Urinary bladder (tissue), 4 donors: ENCODE results near the gene KIF25. TPM values are rescaled to one million over a fixed set of nuclear protein-coding genes. Genes with fewer than 3 reads are reported as not detected.
A peak's percentile ranks its signal among the peaks of the same experiment; 100 is the strongest.

ENCODE experiments used
- DNase-seq: peaks from one replicate; pipeline ENCODE4 v3.0.0-alpha.2; 2015; ENCODE audit errors: extremely low spot score
- H3K27ac ChIP-seq: one replicate; pipeline ENCODE4 v1.5.1; 2013; ENCODE audit warnings: low read depth, mild to moderate bottlenecking, moderate library complexity
- H3K36me3 ChIP-seq: one replicate; pipeline ENCODE4 v1.6.1; 2013; ENCODE audit warnings: mild to moderate bottlenecking, moderate library complexity; ENCODE audit not compliant: insufficient read depth
- H3K4me1 ChIP-seq: one replicate; pipeline ENCODE4 v1.6.1; 2013; ENCODE audit warnings: mild to moderate bottlenecking, moderate library complexity; ENCODE audit not compliant: insufficient read depth
- H3K4me3 ChIP-seq: one replicate; pipeline ENCODE4 v1.5.1; 2013; ENCODE audit warnings: low read depth, low read length
- WGBS: extraction: QIAGEN DNeasy Blood & Tissue Kit; methylation state at CpG from one replicate; pipeline ENCODE4 v1.1.7; 2013; 5-methylcytosine and 5-hydroxymethylcytosine counted together
- polyA plus RNA-seq: library from polyadenylated mRNA; stranded (reverse); fragments of 200-250 nt; gene quantifications from one replicate; pipeline ENCODE4 v1.2.3, GENCODE V29; 2013
- total RNA-seq: library from RNA; depleted of rRNA; stranded (reverse); fragments of >200 nt; gene quantifications from one replicate; pipeline ENCODE4 v1.2.3, GENCODE V29; 2014
- donor health status: healthy with polysubstance abuse.
- donor health status: healthy.

KIF25 gene
- total and polyA plus RNA-seq, 2 donors = 0.53 TPM; not detected in 1

DNA sequence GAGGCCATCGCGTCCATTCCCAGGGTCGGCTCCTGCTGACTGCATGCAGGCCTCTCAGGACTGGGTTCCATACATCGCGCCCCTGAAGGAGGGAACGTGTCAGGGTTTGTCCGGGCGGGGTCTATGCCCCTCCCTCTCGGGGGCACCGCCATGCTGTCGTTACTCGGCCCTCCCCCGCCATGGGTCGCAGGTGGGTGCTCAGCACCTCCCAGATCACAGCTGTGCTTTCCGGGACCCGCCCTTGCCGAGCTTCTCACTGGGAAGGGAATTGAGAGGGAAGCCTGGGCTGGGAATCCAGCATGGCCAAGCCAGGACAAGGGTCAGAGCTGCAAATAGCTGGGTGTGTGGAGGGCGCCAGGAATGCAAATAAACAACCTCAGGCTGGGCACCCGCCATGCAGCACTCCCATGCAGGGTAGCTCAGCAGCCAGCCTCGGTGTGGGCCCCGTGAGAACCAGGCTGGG lies 81.5 kb downstream of the KIF25 start, which contains the start of gene FRMD1:
Gene FRMD1, minus strand, starts transcription at position 270 of the 463 bp plus-strand sequence. Its CDS starts 118 bp downstream, at position 152.
- H3K36me3 ChIP-seq = no peaks in the 10 kb centered on the region
- no peak within 1 kb of the TSS for H3K27ac ChIP-seq
- no peaks in the 10 kb centered on the region for H3K4me1 ChIP-seq
- no peak within 1 kb of the TSS for H3K4me3 ChIP-seq
- DNase-seq = no peak
- WGBS = 81% methylated on average over 21 of the region's 21 CpGs

DNA sequence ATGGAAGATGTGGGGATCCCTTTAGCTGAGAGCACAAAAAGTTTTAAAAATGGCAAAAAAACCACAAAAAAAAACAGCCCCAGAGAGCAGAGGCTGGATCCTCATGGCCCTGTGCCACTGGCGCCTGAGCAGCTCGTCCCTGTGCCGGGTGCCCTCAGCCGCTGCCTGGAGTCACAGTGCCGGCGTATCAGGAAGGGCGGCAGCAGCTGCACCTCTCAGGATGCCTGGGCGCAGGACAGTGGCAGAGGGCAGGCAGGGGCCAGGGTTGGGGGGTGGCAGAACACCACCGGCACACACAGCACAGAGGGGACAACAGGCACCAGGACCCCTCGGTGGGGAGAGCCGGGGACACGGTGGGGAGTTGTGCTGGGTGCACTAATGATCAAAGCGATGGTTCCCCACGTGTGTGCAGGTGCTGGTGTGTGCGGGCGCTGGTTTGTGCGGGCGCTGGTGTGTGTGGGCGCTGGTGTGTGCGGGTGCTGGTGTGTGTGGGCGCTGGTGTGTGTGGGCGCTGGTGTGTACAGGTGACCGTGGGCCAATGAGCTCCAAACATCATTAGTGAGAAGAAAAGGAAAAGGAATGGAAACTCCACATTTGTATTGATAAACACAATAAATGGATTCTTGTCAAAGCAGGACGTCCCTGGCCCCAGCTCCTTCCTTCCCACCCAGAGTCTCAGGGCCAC lies 83.1 kb downstream of the KIF25 start:
- WGBS = 89% methylated on average over 24 of the region's 24 CpGs
- Histone ChIP-seq H3K36me3 (no peaks in the 10 kb centered on the region), H3K27ac (no peak overlapping the region), H3K4me3 (no peak overlapping the region), H3K4me1 (no peaks in the 10 kb centered on the region)
- DNase-seq = no peak

DNA sequence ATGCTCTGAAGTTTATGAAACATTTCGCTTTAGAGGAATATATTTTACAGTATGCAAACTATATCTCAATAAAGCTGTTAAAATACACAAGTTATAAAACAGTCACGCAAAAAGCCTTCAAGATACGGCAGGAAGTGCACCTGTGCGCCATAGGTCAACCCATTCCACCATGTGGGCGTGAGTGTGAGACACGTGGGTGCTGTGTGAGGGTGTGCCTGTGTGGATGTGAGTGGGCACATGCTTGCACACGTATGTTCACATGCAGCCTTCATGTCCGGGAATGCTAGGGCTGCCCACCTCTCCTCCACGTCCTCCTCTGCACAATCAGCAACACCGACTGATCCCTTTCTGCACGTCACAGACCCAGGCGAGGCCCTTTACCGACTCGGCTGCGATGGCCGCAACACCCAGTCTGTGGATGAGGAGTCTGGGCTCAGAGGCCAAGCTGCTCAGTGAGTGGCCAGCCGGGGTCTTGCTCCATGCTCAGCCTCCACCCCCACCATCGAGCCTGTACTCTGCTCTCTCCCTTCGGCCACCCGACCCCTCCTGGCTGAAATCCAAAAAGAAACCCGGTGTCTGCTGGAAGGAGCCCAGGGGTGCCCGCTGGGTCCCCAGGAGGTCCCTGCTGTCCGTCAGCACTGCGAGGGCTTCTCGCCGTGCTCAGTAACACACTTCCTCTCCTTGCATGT lies 84.5 kb downstream of the KIF25 start:
- DNase-seq = no peak
- H3K36me3 ChIP-seq = no peaks in the 10 kb centered on the region
- 84% methylated on average over 26 of the region's 26 CpGs for WGBS
- no peak overlapping the region for H3K4me3 ChIP-seq
- no peak overlapping the region for H3K27ac ChIP-seq
- H3K4me1 ChIP-seq = no peaks in the 10 kb centered on the region

DNA sequence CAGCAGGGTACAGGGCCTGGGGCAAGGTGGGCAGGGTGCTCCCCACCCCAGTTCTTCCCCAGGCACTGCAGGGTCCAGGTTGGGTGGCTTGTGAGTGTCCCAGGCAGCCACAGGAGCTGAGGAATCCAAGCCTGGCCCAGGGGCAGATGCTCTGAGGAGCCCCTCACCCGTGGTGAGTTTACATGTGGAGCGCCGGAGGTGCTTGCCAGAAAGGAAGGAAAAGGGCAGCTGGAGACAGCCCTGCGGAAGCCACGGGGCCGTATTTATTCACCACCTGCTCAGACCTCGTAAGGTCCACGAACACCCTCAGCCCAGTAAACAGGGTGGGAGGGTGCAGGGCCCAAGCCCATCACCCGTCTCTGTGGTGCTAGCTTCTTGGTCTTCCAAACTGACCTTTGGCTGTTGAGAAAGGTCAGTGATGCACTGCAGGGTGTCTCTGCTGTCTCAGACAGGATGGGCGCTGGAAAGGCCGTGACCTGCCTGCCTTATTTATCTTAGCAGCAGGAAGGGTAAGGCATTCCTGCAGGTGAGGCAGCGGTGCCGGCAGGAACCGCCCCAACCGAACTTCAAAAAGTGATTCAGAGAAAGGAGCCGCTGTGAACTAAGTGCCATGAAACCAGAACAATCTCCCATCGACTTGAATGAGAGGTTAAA lies 85.5 kb downstream of the KIF25 start:
- Histone ChIP-seq H3K4me3 (no peak overlapping the region), H3K36me3 (no peaks in the 10 kb centered on the region), H3K27ac (no peak overlapping the region), H3K4me1 (no peaks in the 10 kb centered on the region)
- 65% methylated on average over 17 of the region's 17 CpGs for WGBS
- DNase-seq = no peak

DNA sequence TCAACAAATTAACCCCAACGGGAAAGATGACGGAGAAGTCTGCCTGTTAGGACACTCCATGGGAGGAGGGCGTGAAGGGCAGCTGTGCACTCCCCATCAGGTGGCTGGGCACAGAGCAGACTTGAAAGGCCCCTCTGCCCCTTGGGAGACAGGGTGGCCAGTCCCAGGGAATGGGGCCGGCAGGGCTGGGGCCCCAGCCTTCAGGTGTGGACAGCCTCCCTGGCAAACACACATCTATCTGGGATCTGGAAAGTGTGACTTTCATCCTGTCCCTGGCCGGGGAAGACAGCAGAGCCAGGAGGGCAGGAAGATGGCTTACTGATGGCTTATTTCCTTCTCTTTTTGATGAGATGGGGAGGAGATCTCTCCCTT lies 86.0 kb downstream of the KIF25 start:
- Histone ChIP-seq H3K36me3 (no peaks in the 10 kb centered on the region), H3K27ac (no peak overlapping the region), H3K4me1 (no peaks in the 10 kb centered on the region), H3K4me3 (no peak overlapping the region)
- DNase-seq = no peak
- 65% methylated on average over 5 of the region's 5 CpGs for WGBS

DNA sequence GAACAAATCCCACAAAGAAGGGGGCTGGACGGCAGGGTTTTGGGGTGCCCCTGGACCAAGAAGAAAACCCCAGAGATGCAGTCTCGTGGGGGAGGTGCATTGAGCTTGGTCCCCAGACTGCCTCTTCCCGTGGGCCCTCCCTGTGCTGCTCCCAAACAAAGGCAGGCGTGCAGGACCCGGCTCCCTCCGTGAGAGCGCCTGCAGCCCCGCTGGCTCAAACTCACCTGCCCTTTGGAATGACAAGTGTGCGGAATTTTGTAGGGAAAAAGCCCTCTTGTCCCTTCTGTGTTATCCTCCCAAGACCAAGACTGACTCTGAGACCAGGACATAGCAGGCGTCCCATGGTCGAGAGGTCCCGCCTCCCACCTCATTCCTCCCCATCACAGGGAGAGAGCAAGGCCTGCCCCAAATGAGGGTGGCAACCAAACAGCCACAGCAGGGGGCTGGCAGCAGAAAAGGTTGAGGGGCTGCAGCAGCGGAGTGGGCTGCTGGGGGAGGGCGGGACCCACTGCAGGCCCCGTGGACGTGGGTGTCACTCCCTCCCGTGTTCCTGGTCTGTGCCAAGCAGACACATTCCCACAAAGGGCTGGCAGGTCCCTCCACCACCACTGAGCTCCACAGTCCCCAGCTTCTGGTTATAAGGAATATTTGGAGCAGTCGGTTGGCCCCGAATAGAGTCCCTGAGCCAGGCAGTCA lies 87.1 kb downstream of the KIF25 start:
- Histone ChIP-seq H3K27ac (no peak overlapping the region), H3K4me1 (no peaks in the 10 kb centered on the region), H3K4me3 (no peak overlapping the region), H3K36me3 (no peaks in the 10 kb centered on the region)
- WGBS = 92% methylated on average over 19 of the region's 19 CpGs
- no peak for DNase-seq

DNA sequence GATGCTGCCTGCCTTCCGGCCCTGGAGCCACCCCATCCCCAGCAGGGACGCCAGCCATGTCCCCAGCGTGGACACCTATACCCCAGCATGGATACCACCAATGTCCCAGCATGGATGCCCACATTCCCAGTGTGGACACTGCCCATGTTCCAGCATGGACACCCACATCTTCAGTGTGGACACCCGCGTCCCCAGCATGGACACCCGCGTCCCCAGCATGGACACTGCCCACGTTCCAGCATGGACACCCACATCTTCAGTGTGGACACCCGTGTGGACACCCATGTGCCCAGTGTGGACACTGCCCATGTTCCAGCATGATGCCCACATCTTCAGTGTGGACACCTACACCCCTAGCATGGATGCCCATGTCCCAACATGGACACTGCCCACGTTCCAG lies 88.6 kb downstream of the KIF25 start:
- Histone ChIP-seq H3K4me1 (no peaks in the 10 kb centered on the region), H3K4me3 (no peak overlapping the region), H3K36me3 (no peaks in the 10 kb centered on the region), H3K27ac (no peak overlapping the region)
- 98% methylated on average over 10 of the region's 10 CpGs for WGBS
- DNase-seq = no peak

DNA sequence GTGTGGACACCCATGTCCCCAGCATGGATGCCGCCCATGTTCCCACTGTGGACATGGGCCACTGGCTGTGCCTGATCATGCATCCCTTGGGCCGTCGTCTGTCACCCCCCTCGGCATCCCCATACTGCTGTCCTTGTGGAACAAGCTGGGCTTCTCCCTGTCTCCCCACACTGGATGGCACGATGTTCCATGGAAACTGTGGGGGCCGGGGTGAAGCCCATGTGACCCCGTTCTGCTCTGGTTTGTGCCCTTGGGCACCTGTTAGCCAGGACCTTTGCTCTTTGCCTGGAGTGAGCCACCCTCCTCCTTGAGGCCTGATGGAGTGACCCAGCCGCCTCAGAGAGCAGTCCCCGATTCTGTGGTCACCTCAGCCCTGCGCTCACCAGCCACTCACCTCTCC lies 89.1 kb downstream of the KIF25 start:
- 98% methylated on average over 10 of the region's 10 CpGs for whole genome bisulfite sequencing
- no peaks in the 10 kb centered on the region for H3K4me1 ChIP-seq
- DNase-seq = no peak

DNA sequence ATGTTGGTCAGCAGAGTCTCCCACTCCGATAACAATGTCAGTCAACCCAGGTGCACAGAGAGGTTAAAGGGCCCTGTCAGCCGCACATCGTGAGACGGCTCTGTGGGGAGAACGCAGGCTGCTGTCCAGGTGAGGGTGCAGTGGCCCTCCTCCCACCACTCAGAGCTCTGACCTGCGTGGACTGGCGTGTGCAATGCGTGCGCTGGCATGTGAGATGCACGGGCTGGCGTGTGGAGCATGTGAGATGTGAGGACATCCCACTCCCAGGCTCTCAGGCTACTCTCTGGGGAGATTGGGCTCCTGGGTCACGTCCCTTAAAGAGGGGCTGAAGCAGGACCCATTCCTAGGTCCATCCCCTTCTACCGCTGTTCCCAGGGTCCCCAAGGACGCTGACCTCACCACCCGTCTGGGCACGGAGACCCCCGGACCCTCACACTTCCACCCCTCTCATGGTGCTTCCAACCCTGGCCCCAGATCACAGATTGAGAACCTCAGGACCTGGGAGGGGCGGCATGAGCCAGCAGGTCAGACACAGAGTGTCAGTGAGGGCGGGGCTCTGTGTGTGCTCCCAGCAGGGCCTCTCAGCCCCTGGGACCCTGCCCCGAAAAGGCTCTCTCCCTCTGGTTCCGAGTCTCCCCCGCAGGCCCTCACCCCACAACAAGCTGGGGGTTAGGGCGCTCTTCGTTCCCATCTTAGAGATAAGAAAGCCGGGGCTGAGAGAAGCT lies 90.1 kb downstream of the KIF25 start:
- DNase-seq = no peak
- Histone ChIP-seq H3K4me1 (no peaks in the 10 kb centered on the region), H3K4me3 (no peak overlapping the region), H3K36me3 (no peaks in the 10 kb centered on the region), H3K27ac (no peak overlapping the region)
- WGBS = 81% methylated on average over 25 of the region's 25 CpGs

More for the DNA sequence above, 89.1 kb downstream of the KIF25 start:
- H3K27ac ChIP-seq = no peak overlapping the region
- H3K4me3 ChIP-seq = no peak overlapping the region
- H3K36me3 ChIP-seq = no peaks in the 10 kb centered on the region

DNA sequence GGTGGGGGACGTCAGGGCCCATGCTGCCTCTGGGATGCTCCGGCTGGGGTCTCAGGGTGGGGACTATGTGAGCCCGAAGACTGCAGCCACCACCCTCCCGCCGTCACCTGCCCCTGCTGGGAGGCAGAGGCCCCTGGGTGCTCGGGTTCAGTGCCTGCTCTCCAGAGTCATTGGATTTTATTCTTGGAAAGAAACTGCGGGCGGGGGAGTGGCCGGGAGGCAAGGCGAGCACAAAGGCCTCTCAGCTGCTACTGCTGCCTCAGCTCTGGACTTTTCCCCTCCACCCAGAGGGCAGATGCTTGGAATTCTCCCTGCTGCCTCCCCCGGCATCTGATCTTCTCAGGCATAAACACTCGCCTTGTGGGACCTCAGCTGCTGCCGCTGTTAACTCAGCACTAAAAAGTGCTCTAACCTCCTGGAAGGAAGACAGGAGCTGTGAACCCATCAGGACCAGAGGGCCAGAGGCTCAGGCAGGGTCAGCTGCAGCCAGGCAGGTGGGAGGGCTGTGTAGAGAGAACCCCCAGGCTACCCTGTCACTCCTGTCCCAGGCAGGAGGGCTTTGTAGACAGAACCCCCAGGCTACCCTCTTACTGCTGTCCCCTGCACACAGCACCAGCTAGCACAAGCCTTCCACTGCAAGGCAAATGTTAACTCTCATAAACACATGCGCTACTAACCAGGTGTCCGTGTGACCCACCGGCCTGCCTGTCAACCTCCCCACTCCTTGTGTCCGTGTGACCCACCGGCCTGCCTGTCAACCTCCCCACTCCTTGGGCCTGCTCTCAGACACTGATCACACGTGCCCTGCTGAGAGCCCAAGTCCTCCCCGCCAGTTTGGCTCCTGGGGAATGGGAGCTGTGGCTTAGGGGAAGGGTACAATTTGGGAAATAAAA lies 90.9 kb downstream of the KIF25 start:
- Histone ChIP-seq H3K36me3 (no peaks in the 10 kb centered on the region), H3K27ac (no peak overlapping the region), H3K4me3 (no peak overlapping the region), H3K4me1 (no peaks in the 10 kb centered on the region)
- DNase-seq = peak; percentile 32
- WGBS = 35% methylated on average over 20 of the region's 20 CpGs

DNA sequence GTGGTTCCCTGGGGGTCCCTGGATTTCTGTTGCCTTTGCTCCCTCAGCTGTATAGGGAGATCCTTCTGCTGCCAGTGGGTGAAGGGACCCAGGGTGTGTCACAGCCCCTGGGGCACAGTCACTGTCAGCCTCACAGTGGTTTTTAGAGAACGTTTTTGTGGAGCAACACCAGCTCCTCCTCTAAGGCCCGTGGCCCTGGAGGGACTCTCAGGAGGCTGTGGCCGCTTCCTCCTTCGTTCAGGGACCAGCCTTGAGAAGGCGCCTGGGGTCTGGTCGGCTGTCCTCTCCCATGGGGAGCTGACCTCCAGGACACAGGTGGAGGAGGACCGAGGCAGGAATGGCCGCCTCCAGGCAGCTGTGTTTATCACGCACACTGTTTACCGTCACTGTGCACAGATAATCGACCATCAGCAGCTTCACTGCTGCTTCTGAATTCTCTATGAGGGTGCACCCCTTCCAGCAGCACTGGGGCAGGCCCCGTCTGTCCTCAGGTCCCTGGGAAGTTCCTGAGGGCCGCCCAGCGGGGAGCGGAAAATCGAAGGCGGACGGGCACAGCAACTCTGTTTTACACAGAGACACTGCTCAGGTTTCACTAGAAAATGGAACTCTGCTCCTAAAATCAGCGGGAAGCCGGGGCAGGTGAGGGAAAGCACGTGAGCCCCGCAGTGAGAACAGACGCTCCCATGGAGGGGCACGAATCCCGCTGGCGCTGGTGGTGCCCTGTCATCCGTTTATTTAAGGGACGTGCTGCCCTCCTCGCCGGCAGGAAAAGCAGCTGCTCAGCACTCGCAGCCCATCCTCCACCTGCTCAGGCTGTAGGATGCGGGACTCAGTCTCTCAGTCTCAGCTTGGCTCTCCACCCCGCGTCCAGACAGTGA lies 92.0 kb downstream of the KIF25 start:
- no peaks in the 10 kb centered on the region for H3K4me1 ChIP-seq
- DNase-seq = no peak
- no peak overlapping the region for H3K4me3 ChIP-seq
- no peaks in the 10 kb centered on the region for H3K36me3 ChIP-seq
- no peak overlapping the region for H3K27ac ChIP-seq
- WGBS = 86% methylated on average over 34 of the region's 34 CpGs
